Endothelial cell of umbilical vein (primary cell): ENCODE results near the gene SIRT3.
A peak's percentile ranks its signal among the peaks of the same experiment; 100 is the strongest.

ENCODE experiments used
- CTCF ChIP-seq, 2 donors: IDR thresholded peaks; 1 replicate in 1 of 2; 2 replicates in 1 of 2; pipeline ENCODE4 v1.5.1; 2011; ENCODE audit warnings: low read length in 2 of 2, mild to moderate bottlenecking in 2 of 2, moderate library complexity in 2 of 2, control low read depth in 1 of 2, inconsistent platforms in 1 of 2, low read depth in 1 of 2; ENCODE audit not compliant: insufficient read depth in 1 of 2; ENCODE audit errors: extremely low read depth in 1 of 2
- EZH2 ChIP-seq: IDR thresholded peaks from 2 replicates; pipeline ENCODE4 v1.6.1; 2012; ENCODE audit warnings: borderline replicate concordance, low read depth, mild to moderate bottlenecking, moderate library complexity, low read length, inconsistent platforms; ENCODE audit not compliant: severe bottlenecking
- FOS ChIP-seq: IDR thresholded peaks from 2 replicates; pipeline ENCODE4 v1.6.1; 2011; ENCODE audit warnings: mild to moderate bottlenecking, low read length, moderate library complexity, borderline replicate concordance; ENCODE audit not compliant: insufficient read depth
- POLR2A ChIP-seq: IDR thresholded peaks from 2 replicates; pipeline ENCODE4 v1.6.1; 2012; ENCODE audit warnings: low read depth, mild to moderate bottlenecking, control low read depth, low read length

DNA sequence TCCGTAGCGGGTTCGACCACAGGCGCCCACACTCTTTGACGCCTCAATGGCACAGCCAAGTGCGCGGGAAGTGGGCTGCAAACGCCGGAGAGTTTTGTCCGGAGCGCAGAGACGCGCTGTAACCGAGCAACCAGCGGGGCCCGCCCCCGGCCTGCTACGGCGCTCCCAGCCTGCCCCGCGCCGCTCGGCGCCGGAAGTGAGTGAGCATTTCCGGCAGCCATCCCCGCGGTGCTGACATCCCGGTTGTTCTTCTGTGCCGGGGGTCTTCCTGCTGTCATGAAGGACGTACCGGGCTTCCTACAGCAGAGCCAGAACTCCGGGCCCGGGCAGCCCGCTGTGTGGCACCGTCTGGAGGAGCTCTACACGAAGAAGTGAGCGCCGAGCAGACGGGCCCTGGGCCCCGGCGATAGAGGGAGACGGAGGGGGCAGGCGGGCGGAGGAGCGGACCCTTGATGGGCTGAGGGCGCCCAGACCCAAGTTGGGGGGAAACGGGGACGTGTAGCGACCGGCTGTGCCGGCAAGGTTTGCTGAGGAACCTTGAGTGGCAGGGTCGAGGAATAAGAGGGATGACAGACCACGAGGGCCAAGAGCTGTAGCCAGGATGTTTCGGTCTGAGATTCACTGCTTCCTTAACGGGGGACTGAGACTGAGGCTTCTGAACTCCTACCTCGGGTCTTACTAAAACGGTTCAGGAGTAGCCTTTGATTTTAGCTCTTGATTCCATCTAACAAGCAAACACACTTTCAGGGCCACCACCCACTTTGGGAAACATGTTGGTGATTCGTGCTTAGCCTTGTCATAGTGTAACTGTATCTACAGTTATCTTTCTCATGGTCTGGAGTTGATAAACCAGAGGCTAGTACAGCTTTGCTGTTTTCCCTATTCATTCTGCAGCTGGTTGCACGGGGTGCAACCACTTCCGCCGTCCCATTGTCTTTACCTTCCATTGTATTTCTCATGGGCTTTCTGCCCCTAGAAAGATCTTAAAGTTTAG is 929 bp upstream of the SIRT3 start, which contains the start of gene PSMD13:
- peak; percentile 83 for TF ChIP-seq POLR2A
- TF ChIP-seq CTCF (IDR thresholded peaks at IDR 0.05; ENCODE audit: extremely low read depth in 1 of 2, insufficient read depth in 1 of 2, low read depth in 1 of 2, low read length in 2 of 2) = no peak
- TF ChIP-seq FOS = peak; percentile 21
- no peak for TF ChIP-seq EZH2
